HG03460 (cell line): ENCODE results near the gene NCDN.

Experiments
- ATAC-seq: cut with Tn5 transposase; IDR thresholded peaks from one replicate; pipeline ENCODE4 v1.9.1; 2021; ENCODE audit not compliant: unreplicated experiment

NCDN gene

DNA sequence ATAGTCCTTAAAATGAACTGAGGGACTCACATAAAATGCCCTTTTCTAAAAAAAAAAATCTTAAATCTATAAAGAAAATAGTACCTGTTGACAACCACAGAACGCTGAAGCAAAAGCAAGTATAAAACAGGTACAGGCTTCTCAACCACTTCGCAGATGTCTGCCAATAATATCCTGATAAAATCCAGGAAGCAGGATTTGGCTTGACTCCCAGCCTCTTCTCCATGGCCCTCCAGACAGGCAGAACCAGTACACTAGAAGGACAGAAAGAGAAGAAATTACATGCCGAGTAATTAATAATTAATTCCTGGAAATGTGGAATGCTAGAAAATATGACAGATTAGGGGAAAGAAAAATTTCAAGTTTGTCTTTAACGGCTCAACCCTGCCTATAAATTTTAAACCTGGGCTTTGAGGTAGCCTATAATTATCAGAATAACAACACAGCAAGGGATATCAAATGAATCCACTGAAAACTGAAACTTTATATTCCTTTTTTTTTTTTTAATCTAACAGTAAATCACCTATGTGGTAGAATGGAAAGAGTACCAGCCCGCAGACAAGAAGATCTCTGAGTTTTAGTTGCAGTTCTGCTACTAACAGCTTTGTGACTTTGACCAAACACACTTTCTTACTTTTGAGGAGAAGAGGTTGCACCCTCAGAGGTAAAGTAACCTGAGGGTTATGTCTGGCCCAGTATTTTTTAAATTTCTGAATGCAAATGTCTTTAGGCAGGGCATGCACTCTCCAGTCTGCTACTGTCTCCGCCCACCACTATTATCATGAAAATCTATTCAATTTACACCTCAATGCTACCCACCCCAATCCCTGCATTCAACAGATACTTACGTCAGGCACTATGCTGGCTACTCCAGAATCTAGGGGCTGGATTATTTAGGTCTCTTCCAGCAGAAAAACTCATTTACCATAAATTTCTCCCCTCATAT, 3.1 kb upstream of the NCDN start:
- no peak for ATAC-seq

DNA sequence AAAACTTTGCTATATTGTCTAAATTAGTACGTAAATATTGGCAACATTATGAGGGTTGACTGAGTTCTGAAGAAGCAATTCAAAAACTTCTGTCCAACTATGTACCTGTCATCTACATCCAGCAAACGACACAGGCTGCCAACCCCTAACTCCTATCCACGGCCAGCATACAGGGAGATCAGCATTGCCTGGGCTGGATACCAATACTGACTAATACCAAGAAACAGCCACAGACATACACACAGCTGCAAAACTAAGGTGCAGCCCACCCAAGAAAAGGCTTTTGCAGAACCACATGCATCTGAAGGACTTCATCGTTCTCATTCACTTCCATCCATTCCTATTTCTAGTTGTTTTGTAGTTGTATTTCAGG, 2.4 kb upstream of the NCDN start:
- ATAC-seq = no peak

DNA sequence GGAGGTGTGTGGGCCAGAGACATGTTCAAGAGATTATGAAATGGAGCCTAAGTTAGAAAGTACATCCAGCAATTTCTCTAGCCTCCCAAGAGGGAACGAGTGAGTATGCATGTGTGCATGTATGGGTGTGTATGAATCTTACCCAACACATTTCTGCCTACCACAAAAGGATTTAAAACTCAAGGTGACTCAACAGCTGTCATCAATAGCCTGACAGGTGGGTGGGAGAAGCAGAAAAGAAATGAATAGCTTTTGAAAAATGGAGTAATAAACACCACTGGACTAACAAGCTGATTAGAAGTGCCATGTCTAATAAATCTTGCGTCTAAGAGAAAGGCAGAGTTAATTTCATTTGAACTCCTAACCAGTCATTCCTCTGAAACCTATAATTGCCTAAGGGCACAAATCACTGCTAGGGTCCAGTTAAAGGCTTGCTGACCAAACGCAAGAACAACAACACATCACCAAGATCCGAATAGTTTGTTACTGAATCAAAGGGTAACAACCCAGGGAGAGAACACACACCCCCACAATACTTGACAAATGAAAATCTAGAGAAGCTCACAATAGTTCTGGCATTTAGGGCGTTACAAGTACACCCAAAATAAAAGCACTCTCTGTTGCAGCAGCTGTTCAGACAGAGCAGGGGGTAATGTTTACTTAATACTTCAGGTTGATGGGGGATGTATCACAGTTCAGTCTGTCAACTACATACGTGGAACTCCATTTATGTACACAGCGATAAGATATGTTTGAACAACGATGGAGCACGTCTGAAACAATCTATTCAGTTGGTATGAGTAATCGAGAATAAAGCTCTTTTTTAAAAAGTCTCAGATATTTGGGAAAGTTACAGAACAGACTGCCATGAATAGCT, 1.8 kb upstream of the NCDN start:
- no peak for ATAC-seq

DNA sequence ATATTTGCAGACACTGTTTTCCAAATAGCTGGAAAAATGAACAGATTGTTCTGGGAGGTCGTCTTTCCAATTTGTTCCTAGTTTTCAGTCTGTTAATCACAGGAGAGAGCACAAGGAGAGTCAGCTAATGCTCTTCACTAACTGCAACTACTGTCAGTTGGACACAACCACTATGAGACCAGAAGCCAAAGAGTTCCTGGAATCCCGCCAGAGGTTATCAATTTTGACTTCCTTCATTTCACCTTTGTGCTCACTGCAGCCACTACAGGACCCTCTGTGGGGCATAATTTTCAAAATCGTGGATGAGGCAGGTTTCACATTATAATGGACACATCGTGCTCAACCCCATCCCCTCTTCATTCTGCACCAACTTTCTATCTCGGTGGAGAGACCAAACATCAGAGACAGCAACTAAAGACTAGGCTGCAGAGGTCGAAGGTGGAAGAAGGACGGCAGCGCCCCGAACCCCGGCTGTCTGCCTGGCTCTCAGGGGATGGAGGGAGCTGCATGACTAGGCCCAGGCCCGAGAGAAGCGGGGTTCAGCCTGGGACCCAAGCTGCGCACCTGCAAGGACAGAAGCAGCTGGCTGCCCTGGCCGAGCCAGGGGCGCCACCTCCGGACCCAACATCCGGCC, 998 bp upstream of the NCDN start:
- no peak for ATAC-seq

DNA sequence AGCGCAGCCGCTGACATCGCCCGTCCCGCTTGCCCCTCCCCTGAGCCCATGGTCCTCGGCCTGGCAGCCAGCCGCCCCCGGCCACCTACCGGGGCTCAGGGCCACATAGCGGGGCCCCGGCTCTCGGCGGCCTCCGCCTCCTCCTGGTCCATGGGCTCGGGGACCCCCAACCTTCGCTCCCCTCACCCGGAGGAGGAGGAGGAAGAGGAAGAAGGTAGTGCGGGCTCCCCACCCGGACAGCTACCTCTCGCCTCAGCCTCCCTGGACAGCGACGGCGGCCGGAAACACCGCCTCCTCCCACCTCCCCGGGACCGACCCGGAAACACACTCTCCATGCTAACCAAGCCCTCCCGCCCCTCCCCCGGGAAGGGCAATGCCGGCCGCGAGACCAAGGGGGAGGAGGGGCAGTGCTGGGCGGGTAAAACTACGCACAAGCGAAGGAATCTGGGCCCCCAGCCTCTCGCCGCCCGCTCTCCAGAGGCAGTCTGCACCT, 435 bp upstream of the NCDN start, which contains the start of gene KIAA0319L:
TSS of gene KIAA0319L (minus strand) at position 286 of the 493 bp plus-strand sequence. CDS start 2,912 bp downstream, outside the sequence.
- peak; percentile 77 for ATAC-seq

DNA sequence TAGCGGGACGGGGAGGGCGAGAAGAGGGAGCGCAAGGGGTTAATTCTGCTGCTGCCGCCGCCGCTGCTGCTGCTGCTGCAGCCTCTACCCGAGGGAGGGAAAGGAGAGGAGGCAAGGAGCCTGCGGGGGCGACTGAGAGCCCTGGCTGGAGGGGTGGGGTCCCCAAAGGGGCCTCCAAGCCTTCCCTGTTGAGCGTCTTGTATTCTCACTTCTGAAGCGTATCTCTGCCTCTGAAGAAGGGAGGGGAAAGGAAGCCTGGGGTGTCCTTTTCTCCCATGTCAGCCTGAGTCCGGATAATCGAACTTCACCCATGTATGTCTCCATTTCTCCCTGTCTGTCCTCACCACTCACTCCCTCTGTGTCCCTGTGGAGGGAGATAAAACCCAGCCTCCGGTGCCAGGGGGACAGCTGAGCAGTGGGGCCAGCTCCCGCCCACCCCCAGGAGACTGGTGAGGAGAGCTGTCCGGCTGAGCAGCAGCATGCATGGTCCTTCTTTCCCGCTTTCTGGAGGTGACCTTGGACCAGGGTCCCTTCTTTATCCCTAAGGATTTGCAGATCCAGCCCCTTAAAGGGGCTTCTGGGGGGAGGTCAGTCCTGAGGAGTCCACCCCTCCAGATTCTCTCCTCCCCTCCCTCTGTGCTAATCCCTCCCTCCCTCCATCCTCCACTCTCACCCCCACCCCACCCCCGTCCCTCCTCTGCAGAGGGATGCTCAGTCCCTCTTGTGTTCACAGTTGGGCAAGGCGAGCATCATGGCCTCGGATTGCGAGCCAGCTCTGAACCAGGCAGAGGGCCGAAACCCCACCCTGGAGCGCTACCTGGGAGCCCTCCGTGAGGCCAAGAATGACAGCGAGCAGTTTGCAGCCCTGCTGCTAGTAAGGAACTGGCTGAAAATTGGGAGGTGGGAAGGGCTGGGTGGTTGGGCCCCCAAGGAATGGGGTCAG, 1.0 kb downstream of the NCDN start:
- no peak for ATAC-seq

DNA sequence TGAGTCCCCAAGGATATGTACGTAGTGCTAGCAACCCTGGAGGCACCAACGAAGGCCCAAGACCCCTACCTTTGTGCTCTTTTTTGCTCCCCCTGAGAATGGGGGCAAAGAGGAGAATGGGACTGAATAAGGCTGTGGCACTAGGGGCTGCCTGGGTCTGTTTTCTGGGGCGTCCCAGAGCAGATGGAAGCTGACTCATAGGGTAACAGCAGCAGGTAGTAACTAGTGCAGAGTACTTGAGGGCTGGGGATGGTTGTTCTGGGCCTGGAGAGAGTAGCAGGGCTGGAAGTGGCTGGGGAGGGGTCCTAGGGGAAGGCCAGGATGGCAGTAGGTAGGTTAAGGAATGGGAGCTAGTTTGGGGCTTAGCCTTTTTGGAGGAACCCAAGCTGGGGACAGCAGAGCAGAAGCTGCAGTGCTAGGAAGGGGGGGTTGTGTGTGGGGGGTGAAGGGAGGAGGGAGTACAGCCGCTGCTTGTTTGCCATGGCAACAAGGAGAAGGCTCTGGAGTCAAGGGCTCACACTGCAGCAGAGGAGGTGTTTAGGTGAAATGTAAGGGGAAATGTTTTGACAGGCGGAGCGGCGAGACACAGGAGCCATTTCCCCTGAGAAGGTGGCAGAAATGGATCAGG, 1.8 kb downstream of the NCDN start:
- no peak for ATAC-seq

DNA sequence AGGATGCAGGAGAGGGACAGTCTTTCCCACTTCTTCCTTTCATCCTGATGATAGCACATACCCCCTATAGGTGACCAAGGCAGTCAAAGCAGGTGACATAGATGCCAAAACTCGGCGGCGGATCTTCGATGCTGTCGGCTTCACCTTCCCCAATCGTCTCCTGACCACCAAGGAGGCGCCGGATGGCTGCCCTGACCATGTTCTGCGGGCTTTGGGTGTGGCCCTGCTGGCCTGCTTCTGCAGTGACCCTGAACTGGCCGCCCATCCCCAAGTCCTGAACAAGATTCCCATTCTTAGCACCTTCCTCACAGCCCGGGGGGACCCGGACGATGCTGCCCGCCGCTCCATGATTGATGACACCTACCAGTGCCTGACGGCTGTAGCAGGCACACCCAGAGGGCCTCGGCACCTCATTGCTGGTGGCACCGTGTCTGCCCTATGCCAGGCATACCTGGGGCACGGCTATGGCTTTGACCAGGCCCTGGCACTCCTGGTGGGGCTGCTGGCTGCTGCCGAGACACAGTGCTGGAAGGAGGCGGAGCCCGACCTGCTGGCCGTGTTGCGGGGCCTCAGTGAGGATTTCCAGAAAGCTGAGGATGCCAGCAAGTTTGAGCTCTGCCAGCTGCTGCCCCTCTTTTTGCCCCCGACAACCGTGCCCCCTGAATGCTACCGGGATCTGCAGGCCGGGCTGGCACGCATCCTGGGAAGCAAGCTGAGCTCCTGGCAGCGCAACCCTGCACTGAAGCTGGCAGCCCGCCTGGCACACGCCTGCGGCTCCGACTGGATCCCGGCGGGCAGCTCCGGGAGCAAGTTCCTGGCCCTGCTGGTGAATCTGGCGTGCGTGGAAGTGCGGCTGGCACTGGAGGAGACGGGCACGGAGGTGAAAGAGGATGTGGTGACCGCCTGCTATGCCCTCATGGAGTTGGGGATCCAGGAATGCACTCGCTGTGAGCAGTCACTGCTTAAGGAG, 2.9 kb downstream of the NCDN start:
- no peak for ATAC-seq

DNA sequence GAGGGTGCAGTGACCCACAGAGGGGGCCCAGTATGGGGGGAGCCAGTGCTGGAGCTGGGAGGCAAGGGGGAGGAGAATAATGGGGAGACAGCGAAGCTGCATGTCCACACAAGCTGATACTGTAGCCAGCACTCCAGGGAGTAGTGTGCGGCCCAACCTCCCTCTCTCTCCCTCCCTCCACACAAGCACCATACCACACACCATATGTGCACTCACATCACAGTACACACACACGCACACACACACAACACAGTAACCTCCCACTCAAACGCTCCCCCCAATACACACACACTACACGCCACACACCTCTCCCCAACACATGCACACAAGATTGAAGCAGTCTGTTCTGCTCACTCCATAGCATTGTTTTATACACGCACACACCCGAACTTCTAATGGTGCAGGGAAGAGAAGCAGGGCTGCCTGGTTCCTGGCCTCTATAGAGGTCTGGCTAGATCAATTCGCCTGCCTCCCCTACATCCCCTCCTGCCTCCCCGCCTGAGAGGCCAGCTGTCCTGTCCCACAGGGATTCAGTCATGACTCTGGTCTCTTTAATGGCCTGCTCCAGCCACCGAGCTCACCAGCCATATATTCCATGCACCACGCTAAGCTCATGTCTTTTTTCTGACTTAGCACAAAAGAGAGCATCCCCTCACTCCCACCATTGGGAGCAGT, 3.8 kb downstream of the NCDN start:
- no peak for ATAC-seq

DNA sequence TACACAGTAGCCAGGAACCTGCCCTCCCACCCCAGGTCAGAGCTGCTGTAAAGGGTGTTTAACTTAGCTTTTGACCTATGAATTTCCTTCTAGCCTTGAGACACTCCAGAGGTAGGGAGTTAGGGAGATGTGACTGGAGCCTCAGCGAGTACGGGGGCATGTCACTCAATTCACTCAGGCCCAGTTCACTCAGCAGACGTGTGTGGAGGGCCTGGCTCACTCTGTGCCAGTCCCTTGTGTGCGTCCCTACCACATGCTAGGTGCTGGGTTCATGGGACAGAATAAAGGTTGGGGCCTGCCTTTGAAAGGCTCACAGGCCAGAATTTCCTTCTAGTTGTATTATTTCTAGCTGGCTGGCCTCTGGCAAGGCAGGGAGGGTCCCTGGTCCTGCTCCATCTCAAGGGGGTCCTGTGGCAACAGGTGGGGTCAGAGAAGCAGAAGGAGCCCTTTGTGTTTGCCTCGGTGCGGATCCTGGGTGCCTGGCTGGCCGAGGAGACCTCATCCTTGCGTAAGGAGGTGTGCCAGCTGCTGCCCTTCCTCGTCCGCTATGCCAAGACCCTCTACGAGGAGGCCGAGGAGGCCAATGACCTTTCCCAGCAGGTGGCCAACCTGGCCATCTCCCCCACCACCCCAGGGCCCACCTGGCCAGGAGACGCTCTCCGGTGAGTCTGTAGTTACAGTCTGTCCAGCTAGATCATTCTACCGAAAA, 4.5 kb downstream of the NCDN start:
- no peak for ATAC-seq

DNA sequence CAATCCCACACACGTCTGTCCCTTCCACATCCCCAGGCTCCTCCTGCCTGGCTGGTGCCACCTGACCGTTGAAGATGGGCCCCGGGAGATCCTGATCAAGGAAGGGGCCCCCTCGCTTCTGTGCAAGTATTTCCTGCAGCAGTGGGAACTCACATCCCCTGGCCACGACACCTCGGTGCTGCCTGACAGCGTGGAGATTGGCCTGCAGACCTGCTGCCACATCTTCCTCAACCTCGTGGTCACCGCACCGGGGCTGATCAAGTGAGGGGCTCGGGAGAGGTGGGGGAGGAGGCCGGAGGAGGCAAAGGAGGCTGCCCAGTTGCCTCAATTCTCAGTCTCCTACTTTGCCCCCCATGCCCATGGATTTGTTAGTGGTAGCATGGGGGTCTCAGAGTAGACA, 5.6 kb downstream of the NCDN start:
- no peak for ATAC-seq

DNA sequence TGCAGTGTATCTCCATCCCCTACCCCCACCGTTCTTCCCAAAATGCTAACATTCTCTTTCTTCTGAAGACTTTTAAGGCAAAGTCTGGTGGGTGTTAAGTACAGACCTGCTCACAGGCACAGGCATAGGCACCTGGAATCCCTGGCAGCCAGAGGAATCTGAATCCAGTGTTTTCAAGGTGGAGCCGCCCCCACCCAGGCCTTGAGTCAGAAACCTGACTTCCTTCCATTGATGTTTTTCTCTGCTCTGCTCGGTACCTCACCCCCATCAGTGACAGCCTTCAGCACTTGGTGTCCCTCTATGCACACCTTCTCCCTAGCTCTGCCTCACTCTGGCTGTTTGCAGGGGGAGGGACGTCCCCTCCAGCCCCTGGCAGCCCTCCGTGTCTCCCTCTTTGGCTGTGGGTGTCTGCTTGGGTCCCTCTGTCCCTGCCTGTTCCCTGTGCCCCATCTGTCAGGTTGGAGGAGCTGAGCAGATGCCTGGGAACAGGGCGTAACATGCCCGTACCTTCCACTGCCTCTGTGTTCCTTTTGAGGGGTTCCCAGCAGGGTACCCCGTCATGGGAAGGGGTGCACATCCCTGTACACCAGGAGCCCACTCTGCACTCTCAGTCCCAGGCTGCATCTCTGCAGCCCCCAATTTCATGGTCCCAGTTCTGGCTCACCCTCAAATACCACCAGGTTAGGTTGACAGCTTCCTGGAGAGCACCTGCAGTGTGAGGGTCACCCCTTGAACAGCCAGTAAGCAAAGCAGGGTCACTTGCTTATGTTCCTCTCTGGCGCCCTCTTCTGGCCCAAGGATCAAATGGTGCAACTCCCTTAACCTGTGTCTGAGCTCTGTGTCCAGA, 6.7 kb downstream of the NCDN start:
- no peak for ATAC-seq

DNA sequence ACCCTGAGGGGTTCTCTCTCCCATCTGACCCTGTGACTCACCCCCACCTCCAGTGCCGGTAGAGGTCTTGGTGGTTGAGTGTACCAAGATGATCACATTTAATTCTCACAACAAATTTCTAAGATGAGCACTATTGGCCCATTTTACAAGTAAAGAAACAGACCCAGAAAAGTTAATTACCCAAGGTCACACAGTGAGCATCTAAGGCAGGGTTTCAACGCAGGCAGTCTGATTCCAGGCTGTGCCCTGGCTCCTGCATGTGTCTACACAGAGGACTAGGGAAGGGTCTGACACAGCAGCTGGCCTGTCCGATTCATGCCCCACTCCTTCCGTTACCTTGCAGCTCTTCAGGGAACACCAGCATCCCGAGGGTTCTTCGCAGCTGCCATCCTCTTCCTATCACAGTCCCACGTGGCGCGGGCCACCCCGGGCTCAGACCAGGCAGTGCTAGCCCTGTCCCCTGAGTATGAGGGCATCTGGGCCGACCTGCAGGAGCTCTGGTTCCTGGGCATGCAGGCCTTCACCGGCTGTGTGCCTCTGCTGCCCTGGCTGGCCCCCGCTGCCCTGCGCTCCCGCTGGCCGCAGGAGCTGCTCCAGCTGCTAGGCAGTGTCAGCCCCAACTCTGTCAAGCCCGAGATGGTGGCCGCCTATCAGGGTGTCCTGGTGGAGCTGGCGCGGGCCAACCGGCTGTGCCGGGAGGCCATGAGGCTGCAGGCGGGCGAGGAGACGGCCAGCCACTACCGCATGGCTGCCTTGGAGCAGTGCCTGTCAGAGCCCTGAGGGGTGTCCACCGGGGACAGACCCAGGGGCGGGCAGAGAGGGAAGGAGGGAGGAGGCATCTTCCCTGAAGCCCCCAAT, 7.5 kb downstream of the NCDN start:
- ATAC-seq = no peak

DNA sequence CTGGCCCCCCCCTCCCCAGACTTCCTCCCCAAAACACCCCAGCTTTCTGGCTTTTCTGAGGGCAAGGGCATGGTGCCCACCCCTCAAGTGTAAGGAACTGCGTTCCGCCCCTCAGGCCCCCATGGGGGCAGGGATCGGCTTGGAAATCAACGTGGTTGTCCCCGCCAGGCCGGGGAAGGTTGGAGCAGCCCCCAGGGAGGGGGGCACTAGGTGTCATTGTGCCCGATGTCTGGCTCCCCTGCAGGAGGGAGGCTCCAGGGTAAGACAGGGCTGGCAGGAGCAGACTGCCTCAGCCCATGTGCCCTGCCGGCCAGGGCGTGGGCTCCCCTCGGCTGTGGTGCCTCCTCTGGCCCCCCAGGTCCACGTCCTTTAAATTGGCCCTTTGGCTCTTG, 8.1 kb downstream of the NCDN start:
- no peak for ATAC-seq

DNA sequence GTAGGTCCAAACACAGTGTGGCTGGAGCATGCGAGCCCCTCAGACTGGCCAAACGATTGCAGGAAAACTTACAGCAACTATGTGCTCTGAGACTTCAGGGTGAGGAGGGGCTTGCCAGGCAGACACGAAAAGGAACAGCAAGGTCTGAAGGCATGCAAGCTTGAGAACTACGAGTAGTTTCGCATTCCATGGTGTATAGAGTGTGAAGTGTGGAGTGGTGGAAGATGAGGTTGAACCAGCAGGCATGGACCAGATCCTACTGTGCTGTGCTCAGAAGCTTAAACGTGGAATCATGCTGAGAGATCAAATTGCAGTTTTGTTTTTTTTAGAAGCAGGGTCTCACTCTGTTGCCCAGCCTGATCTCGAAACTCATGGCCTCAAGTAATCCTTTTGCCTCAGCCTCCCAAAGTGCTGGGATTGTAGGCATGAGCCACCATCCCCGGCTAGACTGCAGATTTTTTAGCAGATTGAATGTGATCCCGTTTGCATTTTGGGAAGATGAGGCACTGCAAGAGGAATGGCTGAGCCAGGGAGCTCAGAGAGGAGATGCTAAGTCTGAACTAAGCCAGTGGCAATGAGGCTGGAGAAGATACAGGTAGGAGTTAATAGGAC, 10.5 kb downstream of the NCDN start:
- ATAC-seq = no peak
